ENCODE measurements around the gene MCU. TPM values are rescaled to one million over a fixed set of nuclear protein-coding genes. Genes with fewer than 3 reads are reported as not detected.

The MCU gene
- total RNA-seq, 3 donors from 2014 or later (not counting 1 experiment from before 2014, with no cell fraction given), result 13.1 to 15.6 (median 14.1) TPM

DNA sequence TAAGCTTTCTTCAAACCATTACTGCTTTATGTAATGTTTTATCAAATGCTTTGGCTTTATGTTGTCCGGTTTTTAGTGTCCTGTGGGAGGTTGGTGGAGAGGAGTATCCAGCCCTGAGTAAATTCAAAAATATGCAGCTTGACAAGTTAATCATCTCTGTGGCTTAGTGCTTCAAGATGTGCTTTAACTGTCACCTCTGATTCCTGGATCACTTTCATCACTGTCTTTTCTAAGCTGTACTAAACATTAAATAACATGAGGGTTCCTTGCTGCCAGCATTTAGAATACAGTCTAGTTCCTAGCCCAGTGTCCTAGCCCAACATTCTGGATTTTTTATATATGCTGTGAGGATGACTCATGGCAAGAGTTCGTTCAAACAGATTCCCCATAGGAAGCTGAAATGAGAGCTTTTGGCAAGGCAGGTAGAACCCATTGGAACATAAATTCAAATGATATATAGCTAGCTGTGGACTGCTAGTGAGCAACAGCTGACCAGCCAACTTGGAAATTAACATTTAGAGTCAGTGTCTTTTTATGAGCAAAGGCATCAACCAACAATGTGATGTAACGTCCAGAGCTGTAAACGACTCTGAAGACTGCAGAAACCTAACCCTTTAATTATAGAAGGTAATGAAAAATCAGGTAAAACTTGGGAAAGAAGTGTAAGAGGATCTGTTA, 120.9 kb downstream of the MCU start:
- no peaks in the 10 kb centered on the region for H3K27me3 Mint-ChIP-seq (ENCODE audit: low read depth in 2 of 2)
- intact Hi-C loops (cut with micrococcal nuclease), result no loop called here
- no peak for DNase-seq
- H3K36me3 ChIP-seq (ENCODE audit: control insufficient read depth, insufficient read depth, low read length), result no peaks in the 10 kb centered on the region
- no peaks in the 10 kb centered on the region for H3K27me3 ChIP-seq (ENCODE audit: control insufficient read depth, insufficient read depth, low read length)
- no peaks in the 10 kb centered on the region for H3K9me3 Mint-ChIP-seq
- no peak overlapping the region for H3K4me3 ChIP-seq (ENCODE audit: low read length)
- no peak overlapping the region for H3K4me3 Mint-ChIP-seq
- no peaks in the 10 kb centered on the region for H3K36me3 Mint-ChIP-seq
- no peaks in the 10 kb centered on the region for H3K4me1 ChIP-seq (ENCODE audit: control insufficient read depth, insufficient read depth, low read length)
- no peak for ATAC-seq
- H3K4me1 Mint-ChIP-seq, result peaks cover under 1 to 1% of the 10 kb centered on the region in 2 donors
- 94% methylated on average over 2 of the region's 4 CpGs for WGBS (ENCODE audit: insufficient coverage)
- H3K9me3 ChIP-seq (ENCODE audit: control insufficient read depth, insufficient read depth, low read length), result no peaks in the 10 kb centered on the region
- H3K27ac ChIP-seq (ENCODE audit: low read length), result no peak overlapping the region
- TF ChIP-seq, protein P1, sequence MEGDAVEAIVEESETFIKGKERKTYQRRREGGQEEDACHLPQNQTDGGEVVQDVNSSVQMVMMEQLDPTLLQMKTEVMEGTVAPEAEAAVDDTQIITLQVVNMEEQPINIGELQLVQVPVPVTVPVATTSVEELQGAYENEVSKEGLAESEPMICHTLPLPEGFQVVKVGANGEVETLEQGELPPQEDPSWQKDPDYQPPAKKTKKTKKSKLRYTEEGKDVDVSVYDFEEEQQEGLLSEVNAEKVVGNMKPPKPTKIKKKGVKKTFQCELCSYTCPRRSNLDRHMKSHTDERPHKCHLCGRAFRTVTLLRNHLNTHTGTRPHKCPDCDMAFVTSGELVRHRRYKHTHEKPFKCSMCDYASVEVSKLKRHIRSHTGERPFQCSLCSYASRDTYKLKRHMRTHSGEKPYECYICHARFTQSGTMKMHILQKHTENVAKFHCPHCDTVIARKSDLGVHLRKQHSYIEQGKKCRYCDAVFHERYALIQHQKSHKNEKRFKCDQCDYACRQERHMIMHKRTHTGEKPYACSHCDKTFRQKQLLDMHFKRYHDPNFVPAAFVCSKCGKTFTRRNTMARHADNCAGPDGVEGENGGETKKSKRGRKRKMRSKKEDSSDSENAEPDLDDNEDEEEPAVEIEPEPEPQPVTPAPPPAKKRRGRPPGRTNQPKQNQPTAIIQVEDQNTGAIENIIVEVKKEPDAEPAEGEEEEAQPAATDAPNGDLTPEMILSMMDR (IDR thresholded peaks at IDR 0.05), result no peak
- H3K27ac Mint-ChIP-seq, result no peak overlapping the region

DNA sequence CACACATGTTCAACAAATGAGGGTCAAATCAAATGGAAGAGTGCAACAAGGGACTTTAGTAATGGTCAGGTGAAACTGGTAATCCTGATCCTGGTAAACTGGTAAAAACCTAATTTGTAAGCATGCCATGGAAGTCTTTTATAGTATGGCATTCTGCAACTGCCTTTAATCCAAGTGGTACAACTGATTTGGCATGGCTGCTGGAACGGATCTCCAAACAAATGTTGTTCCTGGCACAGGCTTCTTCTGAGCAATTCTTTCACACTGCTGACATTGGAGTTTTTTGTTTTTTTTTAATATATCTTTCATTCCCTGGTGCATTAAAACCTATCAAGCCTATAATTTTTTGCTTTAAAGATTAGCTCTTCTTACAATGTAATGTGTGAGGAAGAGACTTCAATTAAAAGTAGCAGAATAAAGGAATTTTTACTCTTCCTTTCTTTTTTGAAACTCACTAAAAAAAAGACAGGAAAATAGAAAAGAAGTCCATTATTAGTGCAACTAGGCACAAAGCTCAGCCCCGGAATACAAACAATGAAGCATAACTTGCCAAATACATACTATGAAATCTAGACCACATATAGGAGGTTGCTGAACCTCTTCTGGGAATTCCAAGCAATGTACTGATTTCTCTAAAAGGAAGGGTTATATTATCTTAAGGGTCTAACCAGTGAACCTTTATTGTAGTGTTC, 122.3 kb downstream of the MCU start:
- Histone ChIP-seq H3K36me3 (ENCODE audit: control insufficient read depth, insufficient read depth, low read length) (no peaks in the 10 kb centered on the region), H3K27me3 (ENCODE audit: control insufficient read depth, insufficient read depth, low read length) (no peaks in the 10 kb centered on the region), H3K9me3 (ENCODE audit: control insufficient read depth, insufficient read depth, low read length) (no peaks in the 10 kb centered on the region), H3K27ac (ENCODE audit: low read length) (no peak overlapping the region), H3K4me1 (ENCODE audit: control insufficient read depth, insufficient read depth, low read length) (no peaks in the 10 kb centered on the region), H3K4me3 (ENCODE audit: low read length) (no peak overlapping the region)
- Mint-ChIP-seq H3K9me3 (no peaks in the 10 kb centered on the region), H3K4me1 (peaks cover 14 to 15% of the 10 kb centered on the region in 2 donors), H3K36me3 (no peaks in the 10 kb centered on the region), H3K27me3 (ENCODE audit: low read depth in 2 of 2) (no peaks in the 10 kb centered on the region), H3K4me3 (no peak overlapping the region), H3K27ac (no peak overlapping the region)
- DNase-seq (no peak), ATAC-seq (no peak)
- WGBS (ENCODE audit: insufficient coverage), result 22% methylated on average over 1 of the region's 2 CpGs
- TF ChIP-seq, protein P1 (IDR thresholded peaks at IDR 0.05), result no peak
- intact Hi-C loops (cut with micrococcal nuclease), result no loop called here

DNA sequence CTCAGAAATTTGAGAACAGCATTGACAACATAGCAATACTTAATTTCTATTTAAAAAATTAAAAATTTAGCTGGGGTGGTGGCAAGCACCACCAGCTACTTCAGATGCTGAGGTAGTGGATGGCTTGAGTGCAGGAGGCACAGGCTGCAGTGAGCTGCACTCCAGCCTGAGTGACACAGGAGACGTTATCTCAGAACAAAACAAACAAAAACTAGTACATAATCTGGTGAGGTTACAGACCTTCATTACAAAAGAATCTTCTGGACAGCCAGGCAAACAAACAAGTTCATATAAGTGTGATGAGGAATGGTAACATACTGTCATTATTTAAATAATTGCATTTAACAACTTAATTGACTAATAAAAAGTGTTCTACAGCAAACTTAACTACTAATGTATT, 124.6 kb downstream of the MCU start:
- H3K9me3 Mint-ChIP-seq, result no peaks in the 10 kb centered on the region
- H3K36me3 Mint-ChIP-seq, result no peaks in the 10 kb centered on the region
- Histone ChIP-seq H3K4me1 (ENCODE audit: control insufficient read depth, insufficient read depth, low read length) (no peaks in the 10 kb centered on the region), H3K4me3 (ENCODE audit: low read length) (no peak overlapping the region), H3K36me3 (ENCODE audit: control insufficient read depth, insufficient read depth, low read length) (no peaks in the 10 kb centered on the region), H3K27me3 (ENCODE audit: control insufficient read depth, insufficient read depth, low read length) (no peaks in the 10 kb centered on the region), H3K9me3 (ENCODE audit: control insufficient read depth, insufficient read depth, low read length) (no peaks in the 10 kb centered on the region), H3K27ac (ENCODE audit: low read length) (no peak overlapping the region)
- no peak for ATAC-seq
- TF ChIP-seq, protein P1 (IDR thresholded peaks at IDR 0.05), result no peak
- H3K4me3 Mint-ChIP-seq, result no peak overlapping the region
- no peak for DNase-seq
- no peak overlapping the region for H3K27ac Mint-ChIP-seq
- H3K4me1 Mint-ChIP-seq, result peaks cover 14 to 16% of the 10 kb centered on the region in 2 donors
- WGBS (ENCODE audit: insufficient coverage), result no CpG with 5 or more reads among the region's 1 CpG
- H3K27me3 Mint-ChIP-seq (ENCODE audit: low read depth in 2 of 2), result no peaks in the 10 kb centered on the region
- intact Hi-C loops (cut with micrococcal nuclease), result no loop called here

Measured in natural killer cell (primary cell).